HUES64 (cell line): ENCODE data around the gene KDM4D.
"Not testable (repeated sequence)": the region's sequence is repeated elsewhere in the genome, so short reads cannot be mapped to it uniquely, and the experiment has no call there.

Experiments
- H3K27ac ChIP-seq: 2 replicates; pipeline ENCODE4 v1.7.0; 2013; ENCODE audit warnings: low read depth, low read length, inconsistent platforms
- H3K27me3 ChIP-seq: 2 replicates; pipeline ENCODE4 v1.6.1; 2013; ENCODE audit warnings: mild to moderate bottlenecking, low read length; ENCODE audit not compliant: insufficient read depth
- H3K36me3 ChIP-seq: 2 replicates; pipeline ENCODE4 v1.6.1; 2013; ENCODE audit warnings: mild to moderate bottlenecking, low read length; ENCODE audit not compliant: insufficient read depth
- H3K4me1 ChIP-seq: 2 replicates; pipeline ENCODE4 v1.6.1; 2013; ENCODE audit warnings: mild to moderate bottlenecking, low read length, moderate library complexity; ENCODE audit not compliant: insufficient read depth
- H3K4me3 ChIP-seq: 2 replicates; pipeline ENCODE4 v1.5.1; 2013; ENCODE audit warnings: mild to moderate bottlenecking, low read length, moderate library complexity
- H3K9ac ChIP-seq: 2 replicates; pipeline ENCODE4 v1.6.1; 2013; ENCODE audit warnings: mild to moderate bottlenecking, low read depth, low read length
- H3K9me3 ChIP-seq: 2 replicates; pipeline ENCODE4 v1.6.1; 2013; ENCODE audit warnings: low read depth, low read length; ENCODE audit not compliant: insufficient read depth
- WGBS: fragments of 150-250, 120-280 bp; methylation state at CpG from one replicate; pipeline ENCODE4 v1.1.7; 2013; ENCODE audit warnings: missing lambda C conversion rate; 5-methylcytosine and 5-hydroxymethylcytosine counted together

Gene KDM4D

DNA sequence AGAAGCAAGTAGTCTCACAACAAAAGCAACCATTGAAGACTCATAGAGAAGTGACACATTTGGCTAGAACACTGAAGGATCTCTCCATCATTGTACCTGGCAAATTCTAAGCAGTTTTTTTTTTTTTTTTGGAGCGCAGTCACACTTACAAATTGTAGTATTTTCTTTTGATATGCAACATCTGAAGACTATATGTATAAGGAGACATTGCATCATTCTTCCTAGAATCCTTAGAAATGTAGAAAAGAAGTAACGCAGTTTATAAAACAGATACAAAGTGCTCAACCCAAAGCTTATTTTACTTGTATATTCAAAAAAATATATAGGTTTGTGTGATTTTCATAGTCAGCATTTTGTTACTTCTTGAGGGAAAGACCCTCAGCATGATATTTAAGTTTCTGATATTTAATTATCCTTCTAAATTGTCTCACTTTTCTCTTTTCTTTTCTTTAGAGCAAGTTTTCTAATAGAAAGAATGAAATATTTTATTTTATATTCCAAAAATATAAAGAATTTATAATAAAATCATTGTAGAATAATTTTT, 20.0 kb downstream of the KDM4D start:
- Histone ChIP-seq H3K9me3 (no peaks in the 10 kb centered on the region), H3K4me1 (peaks cover 7% of the 10 kb centered on the region; the same call in 1 of the 2 replicates), H3K27ac (no peak overlapping the region), H3K36me3 (no peaks in the 10 kb centered on the region), H3K9ac (no peak overlapping the region), H3K4me3 (no peak overlapping the region), H3K27me3 (peaks cover 18% of the 10 kb centered on the region)
- no CpG with 5 or more reads among the region's 2 CpGs for WGBS

DNA sequence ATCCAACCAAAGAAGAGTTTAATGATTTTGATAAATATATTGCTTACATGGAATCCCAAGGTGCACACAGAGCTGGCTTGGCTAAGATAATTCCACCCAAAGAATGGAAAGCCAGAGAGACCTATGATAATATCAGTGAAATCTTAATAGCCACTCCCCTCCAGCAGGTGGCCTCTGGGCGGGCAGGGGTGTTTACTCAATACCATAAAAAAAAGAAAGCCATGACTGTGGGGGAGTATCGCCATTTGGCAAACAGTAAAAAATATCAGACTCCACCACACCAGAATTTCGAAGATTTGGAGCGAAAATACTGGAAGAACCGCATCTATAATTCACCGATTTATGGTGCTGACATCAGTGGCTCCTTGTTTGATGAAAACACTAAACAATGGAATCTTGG, 23.9 kb downstream of the KDM4D start:
- 97% methylated on average over 6 of the region's 6 CpGs for WGBS
- Histone ChIP-seq H3K4me1 (peaks cover 7% of the 10 kb centered on the region; the same call in 1 of the 2 replicates), H3K27ac (no peak overlapping the region), H3K4me3 (no peak overlapping the region), H3K9ac (no peak overlapping the region), H3K36me3 (no peaks in the 10 kb centered on the region), H3K27me3 (peaks cover 3% of the 10 kb centered on the region; the same call in 1 of the 2 replicates), H3K9me3 (no peaks in the 10 kb centered on the region)

DNA sequence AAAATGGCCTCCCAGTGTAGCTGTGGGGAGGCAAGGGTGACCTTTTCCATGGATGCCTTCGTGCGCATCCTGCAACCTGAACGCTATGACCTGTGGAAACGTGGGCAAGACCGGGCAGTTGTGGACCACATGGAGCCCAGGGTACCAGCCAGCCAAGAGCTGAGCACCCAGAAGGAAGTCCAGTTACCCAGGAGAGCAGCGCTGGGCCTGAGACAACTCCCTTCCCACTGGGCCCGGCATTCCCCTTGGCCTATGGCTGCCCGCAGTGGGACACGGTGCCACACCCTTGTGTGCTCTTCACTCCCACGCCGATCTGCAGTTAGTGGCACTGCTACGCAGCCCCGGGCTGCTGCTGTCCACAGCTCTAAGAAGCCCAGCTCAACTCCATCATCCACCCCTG, 24.8 kb downstream of the KDM4D start:
- H3K27me3 ChIP-seq, result peaks cover 3% of the 10 kb centered on the region; the same call in 1 of the 2 replicates
- no peak overlapping the region for H3K4me3 ChIP-seq
- 96% methylated on average over 13 of the region's 13 CpGs for WGBS
- H3K36me3 ChIP-seq, result no peaks in the 10 kb centered on the region
- H3K9me3 ChIP-seq, result no peaks in the 10 kb centered on the region
- no peak overlapping the region for H3K9ac ChIP-seq
- 0 out of 2 replicates have a peak, but pooled peaks cover 1% of the 10 kb centered on the region for H3K4me1 ChIP-seq
- no peak overlapping the region for H3K27ac ChIP-seq

- Histone ChIP-seq H3K9me3 (no peaks in the 10 kb centered on the region), H3K4me1 (no peaks in the 10 kb centered on the region), H3K9ac (no peak overlapping the region), H3K36me3 (no peaks in the 10 kb centered on the region), H3K27me3 (no peaks in the 10 kb centered on the region), H3K27ac (no peak overlapping the region), H3K4me3 (no peak overlapping the region)
Measured at GRCh38 chr11:95003716-95004115, 30.2 kb downstream of the KDM4D start.

GRCh38 chr11:95005642-95006041, 32.1 kb downstream of the KDM4D start:
- 100% methylated on average over 1 of the region's 1 CpG for WGBS
- Histone ChIP-seq H3K27ac (no peak overlapping the region), H3K27me3 (no peaks in the 10 kb centered on the region), H3K9ac (no peak overlapping the region), H3K4me1 (no peaks in the 10 kb centered on the region), H3K9me3 (no peaks in the 10 kb centered on the region), H3K4me3 (no peak overlapping the region), H3K36me3 (no peaks in the 10 kb centered on the region)

DNA sequence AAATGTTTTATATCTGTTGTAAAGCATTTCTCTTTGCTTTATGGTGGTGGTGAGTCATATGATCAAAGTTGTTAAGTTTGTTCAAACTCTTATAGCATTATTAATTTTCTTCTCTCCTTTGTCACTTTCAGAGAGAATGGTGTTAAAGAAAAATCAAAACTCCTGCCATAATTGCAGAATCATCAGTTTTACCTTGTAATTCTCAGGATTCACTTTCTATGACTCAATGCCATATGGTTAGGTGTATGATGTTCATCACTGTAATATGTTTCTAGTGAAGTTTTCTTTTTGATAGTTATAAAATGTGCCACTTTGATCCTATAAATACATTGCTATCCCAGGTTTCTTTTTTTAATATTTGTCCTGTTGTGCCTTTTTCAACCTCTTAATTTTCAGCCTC, 37.9 kb downstream of the KDM4D start:
- Histone ChIP-seq H3K27me3 (no peaks in the 10 kb centered on the region), H3K9me3 (no peaks in the 10 kb centered on the region), H3K9ac (no peak overlapping the region), H3K4me3 (no peak overlapping the region), H3K36me3 (no peaks in the 10 kb centered on the region), H3K27ac (no peak overlapping the region), H3K4me1 (no peaks in the 10 kb centered on the region)

DNA sequence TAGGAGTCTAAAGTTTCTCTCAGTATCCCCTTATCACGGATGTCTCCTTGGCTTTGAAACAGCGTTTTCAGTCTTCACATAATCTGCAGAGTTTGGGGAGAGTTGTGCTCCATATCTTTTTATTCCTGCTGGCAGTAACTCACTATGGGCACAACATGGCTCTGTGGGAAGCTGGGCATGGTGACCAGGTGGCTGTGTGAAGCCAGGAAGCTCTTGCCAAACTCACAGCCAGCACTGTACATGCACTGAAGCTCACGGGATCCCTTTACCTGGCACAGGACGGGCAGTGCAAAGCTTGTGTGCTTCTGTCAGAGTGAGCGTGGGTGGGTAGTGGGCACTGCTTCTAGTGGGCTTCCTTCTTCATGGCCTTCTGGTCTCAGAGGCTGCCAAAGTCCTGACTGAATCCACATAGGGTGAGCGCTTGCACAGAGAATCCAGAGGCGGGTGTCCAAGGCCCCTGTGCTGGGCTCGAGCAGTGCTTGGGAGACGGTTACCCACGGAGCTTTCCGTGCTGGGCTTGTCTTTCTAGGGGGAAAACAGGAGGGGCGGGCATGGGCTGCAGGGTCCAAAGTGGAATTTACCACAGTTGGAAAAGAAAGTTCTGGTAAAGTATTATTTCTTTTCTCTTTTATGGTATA, 40.8 kb downstream of the KDM4D start:
- Histone ChIP-seq H3K4me3 (no peak overlapping the region), H3K9ac (no peak overlapping the region), H3K27me3 (no peaks in the 10 kb centered on the region), H3K9me3 (no peaks in the 10 kb centered on the region), H3K36me3 (no peaks in the 10 kb centered on the region), H3K27ac (no peak overlapping the region), H3K4me1 (no peaks in the 10 kb centered on the region)
- WGBS, result 91% methylated on average over 12 of the region's 12 CpGs

DNA sequence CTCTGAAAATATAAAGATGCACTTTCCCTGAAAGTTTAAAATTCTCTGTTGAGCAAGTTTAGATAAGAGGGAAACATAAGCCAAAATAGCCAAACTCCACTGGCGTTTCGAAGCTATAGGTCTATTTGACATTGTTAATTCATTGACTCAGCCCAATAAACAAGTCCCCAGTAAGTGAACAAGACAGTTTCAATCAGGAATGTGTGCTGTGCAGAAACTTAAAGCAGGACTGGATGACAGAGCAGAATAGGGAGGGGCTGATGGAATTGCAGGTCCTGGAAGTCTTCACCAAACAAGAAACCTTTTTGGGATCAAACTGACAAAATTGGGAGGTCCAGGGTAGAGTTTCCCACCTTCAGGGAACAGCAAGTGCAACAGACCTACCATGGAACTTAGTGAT, 42.6 kb downstream of the KDM4D start:
- Histone ChIP-seq H3K4me1 (no peaks in the 10 kb centered on the region), H3K9me3 (no peaks in the 10 kb centered on the region), H3K4me3 (no peak overlapping the region), H3K27ac (no peak overlapping the region), H3K9ac (no peak overlapping the region), H3K36me3 (no peaks in the 10 kb centered on the region), H3K27me3 (no peaks in the 10 kb centered on the region)
- 89% methylated on average over 2 of the region's 2 CpGs for WGBS

DNA sequence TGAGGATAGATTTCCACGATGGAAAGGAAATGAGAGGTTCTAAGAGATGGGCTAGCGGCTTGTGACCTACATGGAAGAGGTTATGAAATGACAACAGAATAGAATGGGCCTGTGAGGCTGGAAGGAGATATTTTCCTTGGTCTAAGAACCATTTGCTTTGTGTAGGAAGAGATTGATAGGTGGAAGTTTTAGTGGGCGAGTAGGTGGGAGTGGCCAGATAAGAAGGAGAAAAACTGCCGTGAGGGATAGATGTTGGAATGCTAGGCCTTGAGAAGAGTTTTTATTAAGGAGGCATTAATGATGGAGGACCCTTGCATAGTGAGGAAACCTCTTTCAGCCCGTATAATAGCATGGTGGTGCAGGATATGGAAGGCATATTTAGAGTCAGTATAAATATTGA, 48.0 kb downstream of the KDM4D start:
- H3K27me3 ChIP-seq, H3K9me3 ChIP-seq, H3K27ac ChIP-seq, H3K4me3 ChIP-seq, H3K4me1 ChIP-seq, H3K9ac ChIP-seq, H3K36me3 ChIP-seq: not testable (repeated sequence)
- WGBS, result 91% methylated on average over 5 of the region's 5 CpGs

- H3K9ac ChIP-seq, result no peak within 1 kb of the TSS
- no peak within 1 kb of the TSS for H3K27ac ChIP-seq
- H3K4me1 ChIP-seq, result no peaks in the 10 kb centered on the region
- 89% methylated on average over 1 of the region's 1 CpG for WGBS
- no peaks in the 10 kb centered on the region for H3K27me3 ChIP-seq
- H3K36me3 ChIP-seq, result no peaks in the 10 kb centered on the region
- no peaks in the 10 kb centered on the region for H3K9me3 ChIP-seq
- H3K4me3 ChIP-seq, result no peak within 1 kb of the TSS
Measured at GRCh38 chr11:95024958-95025357, 51.4 kb downstream of the KDM4D start, which contains the start of gene KDM4E. Gene KDM4E (plus strand): TSS chr11:95025258. CDS start chr11:95025558, 300 bp downstream.

DNA sequence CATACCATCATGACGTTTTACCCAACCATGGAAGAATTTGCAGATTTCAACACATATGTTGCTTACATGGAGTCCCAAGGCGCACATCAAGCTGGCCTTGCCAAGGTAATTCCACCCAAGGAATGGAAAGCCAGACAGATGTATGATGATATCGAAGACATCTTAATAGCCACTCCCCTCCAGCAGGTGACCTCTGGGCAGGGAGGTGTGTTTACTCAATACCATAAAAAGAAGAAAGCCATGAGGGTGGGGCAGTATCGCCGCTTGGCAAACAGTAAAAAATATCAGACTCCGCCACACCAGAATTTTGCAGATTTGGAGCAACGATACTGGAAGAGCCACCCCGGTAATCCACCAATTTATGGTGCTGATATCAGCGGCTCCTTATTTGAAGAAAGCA, 52.1 kb downstream of the KDM4D start:
- not testable (repeated sequence) for H3K36me3 ChIP-seq, H3K9ac ChIP-seq, H3K9me3 ChIP-seq, H3K27me3 ChIP-seq, H3K4me3 ChIP-seq, H3K27ac ChIP-seq, H3K4me1 ChIP-seq
- 98% methylated on average over 2 of the region's 9 CpGs for WGBS

DNA sequence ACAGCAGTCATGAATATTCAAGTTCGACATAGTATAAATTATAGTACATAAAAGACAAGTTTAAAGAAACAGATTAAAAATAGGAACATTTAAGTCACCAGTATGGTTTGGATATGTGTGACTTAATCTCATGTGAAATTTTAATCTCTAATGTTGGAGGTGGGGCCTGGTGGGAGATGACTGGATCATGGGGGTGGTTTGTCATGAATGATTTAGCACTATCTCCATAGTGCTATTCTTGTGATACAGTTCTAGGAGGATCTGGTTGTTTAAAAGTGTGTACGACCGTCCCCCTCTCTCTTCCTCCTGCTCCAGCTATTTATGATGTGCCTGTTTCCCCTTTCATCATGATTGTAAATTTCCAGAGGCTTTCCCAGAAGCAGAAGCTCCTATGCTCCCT, 54.8 kb downstream of the KDM4D start:
- H3K27me3 ChIP-seq, result no peaks in the 10 kb centered on the region
- no peaks in the 10 kb centered on the region for H3K36me3 ChIP-seq
- H3K4me3 ChIP-seq, result no peak overlapping the region
- H3K9me3 ChIP-seq, result no peaks in the 10 kb centered on the region
- no peak overlapping the region for H3K27ac ChIP-seq
- H3K9ac ChIP-seq, result no peak overlapping the region
- 96% methylated on average over 2 of the region's 3 CpGs for WGBS
- H3K4me1 ChIP-seq, result no peaks in the 10 kb centered on the region
